ENCODE data around the gene MPZL3. TPM values are rescaled to one million over a fixed set of nuclear protein-coding genes. Genes with fewer than 3 reads are reported as not detected.

Gene MPZL3
- total RNA-seq (1 to 10 TPM in 3 of 9 donors, under 1 TPM in 6; 0.28 to 3.2 (median 0.91) TPM), polyA plus RNA-seq (1 to 10 TPM in 1 of 3 donors, under 1 TPM in 2; 0.67 to 1.1 (median 0.71) TPM)
- long read RNA-seq, donor 1: 0 reads
- long read RNA-seq, donor 2, partial matches to known transcripts: 825 of 838 reads
- long read RNA-seq, donor 2, other reads (novel, unspliced or antisense): 13 of 838 reads
- long read RNA-seq, donor 3: 0 reads
- long read RNA-seq, donor 4: 0 reads
- long read RNA-seq, donor 5: 0 reads
- long read RNA-seq, donor 6, partial matches to known transcripts: 0 of 1 reads
- long read RNA-seq, donor 6, other reads (novel, unspliced or antisense): 1 of 1 reads
- long read RNA-seq, donor 7: 0 reads
- long read RNA-seq, donor 8: 0 reads
- long read RNA-seq, donor 9: 0 reads
- long read RNA-seq, donor 10: 0 reads

- H3K27ac ChIP-seq: peak within 1 kb of the TSS in 4 of 5 donors; percentile 9 to 52 (median 20)
- H3K9me3 ChIP-seq (replicated peaks in 1 of 3): no peaks in the 10 kb centered on the region
- peak within 1 kb of the TSS in 3 of 4 donors; percentile 34 to 66 (median 35) for H3K4me3 ChIP-seq
- no peak for TF ChIP-seq POLR2A (IDR thresholded peaks at IDR 0.05)
- no peak for TF ChIP-seq CTCF (IDR thresholded peaks at IDR 0.05)
- peak; percentile 45 to 86 (median 63) for DNase-seq
- H3K4me1 ChIP-seq (replicated peaks in 1 of 2): peaks cover 0 to 3% of the 10 kb centered on the region in 2 donors
- intact Hi-C loops (cut with DNase I): no loop called here
- peaks cover 4% of the 10 kb centered on the region for H3K27me3 ChIP-seq
- WGBS, 4 donors: 2 to 8% (median 5%) methylated on average over 15 to 33 of the region's 33 CpGs
- H3K36me3 ChIP-seq (replicated peaks in 1 of 2): no peaks in the 10 kb centered on the region
These were observed at the start of gene MPZL3 for GRCh38 chr11:118251858-118252652. TSS of gene MPZL3 (minus strand) at chr11:118252365. CDS start at chr11:118252294, 71 bp downstream.

GRCh38 chr11:118301600-118302195 is 49.5 kb upstream of the MPZL3 start:
- intact Hi-C loops (cut with DNase I): no loop called here
- Histone ChIP-seq H3K27me3 (no peaks in the 10 kb centered on the region), H3K27ac (no peak overlapping the region), H3K9me3 (replicated peaks in 1 of 3) (no peaks in the 10 kb centered on the region), H3K4me3 (no peak overlapping the region), H3K4me1 (replicated peaks in 1 of 2) (no peaks in the 10 kb centered on the region), H3K36me3 (replicated peaks in 1 of 2) (no peaks in the 10 kb centered on the region)
- no peak for DNase-seq
- 47 to 62% (median 49%) methylated on average over 8 of the region's 8 CpGs for WGBS, 4 donors
- TF ChIP-seq POLR2A (IDR thresholded peaks at IDR 0.05): no peak
- no peak for TF ChIP-seq CTCF (IDR thresholded peaks at IDR 0.05)

GRCh38 chr11:118295815-118296454 is 43.8 kb upstream of the MPZL3 start:
- H3K4me3 ChIP-seq: no peak overlapping the region
- no peak for DNase-seq

More at GRCh38 chr11:118295815-118296454, 43.8 kb upstream of the MPZL3 start:
- WGBS, 4 donors: 57 to 63% (median 60%) methylated on average over 3 of the region's 3 CpGs
- H3K27ac ChIP-seq: no peak overlapping the region
- no peaks in the 10 kb centered on the region for H3K9me3 ChIP-seq (replicated peaks in 1 of 3)
- no peaks in the 10 kb centered on the region for H3K36me3 ChIP-seq (replicated peaks in 1 of 2)
- peaks cover 3% of the 10 kb centered on the region for H3K27me3 ChIP-seq
- H3K4me1 ChIP-seq (replicated peaks in 1 of 2): no peaks in the 10 kb centered on the region
- TF ChIP-seq POLR2A (IDR thresholded peaks at IDR 0.05): no peak
- TF ChIP-seq CTCF (IDR thresholded peaks at IDR 0.05): peak in 5 of 6 experiments; percentile 12 to 47 (median 27)
- intact Hi-C loops (cut with DNase I): no loop called here

Data from adrenal gland (tissue), 19 donors.